Fibroblast of lung (primary cell): ENCODE results near the gene GPRASP2.

Source experiments
- CTCF ChIP-seq, 2 donors: IDR thresholded peaks in 1 of 2; conservative IDR thresholded peaks in 1 of 2; 1 replicate in 1 of 2; 2 replicates in 1 of 2; pipeline ENCODE4 v1.5.1; 2011 to 2012; ENCODE audit warnings: low read length in 2 of 2, control low read depth in 1 of 2, inconsistent platforms in 1 of 2, low read depth in 1 of 2, mild to moderate bottlenecking in 1 of 2
- EZH2 ChIP-seq: IDR thresholded peaks from 2 replicates; pipeline ENCODE4 v1.5.1; 2012; ENCODE audit warnings: low read length, control low read depth, mild to moderate bottlenecking; ENCODE audit errors: missing control alignments

- no peak for TF ChIP-seq CTCF (conservative IDR thresholded peaks at IDR 0.05 in 1 of 2, IDR thresholded peaks at IDR 0.05 in 1 of 2; ENCODE audit: low read depth in 1 of 2, low read length in 2 of 2)
- TF ChIP-seq EZH2 = no peak
Observed at GRCh38 chrX:102723456-102723855, 11.2 kb downstream of the GPRASP2 start.
